ENCODE results near the gene FANCI.
"Not testable (repeated sequence)": the region's sequence is repeated elsewhere in the genome, so short reads cannot be mapped to it uniquely, and the experiment has no call there.

The FANCI gene

DNA sequence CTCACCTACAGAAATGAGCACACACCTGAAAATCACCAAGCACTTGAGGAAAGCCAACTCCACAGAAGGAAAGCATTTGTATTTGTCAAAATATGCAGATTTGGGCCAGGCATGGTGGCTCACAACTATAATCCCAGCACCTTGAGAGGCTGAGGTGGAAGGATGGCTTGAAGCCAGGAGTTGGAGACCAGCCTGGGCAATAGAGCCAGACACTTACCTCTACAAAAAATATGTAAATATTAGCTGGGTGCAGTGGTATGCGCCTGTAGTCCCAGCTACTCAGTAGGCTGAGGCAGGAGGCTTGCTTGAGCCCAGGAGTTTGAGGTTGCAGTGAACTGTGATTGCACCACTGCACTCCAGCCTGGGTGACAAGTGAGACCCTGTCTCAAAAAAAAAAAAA lies 34.7 kb upstream of the FANCI start:
- no peaks in the 10 kb centered on the region for H3K36me3 Mint-ChIP-seq (ENCODE audit: low read depth)
- H3K9me3 Mint-ChIP-seq, result no peaks in the 10 kb centered on the region
- peaks cover 34% of the 10 kb centered on the region for H3K4me1 Mint-ChIP-seq (ENCODE audit: low read depth)
- no peak overlapping the region for H3K4me3 Mint-ChIP-seq
- no peaks in the 10 kb centered on the region for H3K27me3 Mint-ChIP-seq
- H3K27ac Mint-ChIP-seq, result no peak overlapping the region

DNA sequence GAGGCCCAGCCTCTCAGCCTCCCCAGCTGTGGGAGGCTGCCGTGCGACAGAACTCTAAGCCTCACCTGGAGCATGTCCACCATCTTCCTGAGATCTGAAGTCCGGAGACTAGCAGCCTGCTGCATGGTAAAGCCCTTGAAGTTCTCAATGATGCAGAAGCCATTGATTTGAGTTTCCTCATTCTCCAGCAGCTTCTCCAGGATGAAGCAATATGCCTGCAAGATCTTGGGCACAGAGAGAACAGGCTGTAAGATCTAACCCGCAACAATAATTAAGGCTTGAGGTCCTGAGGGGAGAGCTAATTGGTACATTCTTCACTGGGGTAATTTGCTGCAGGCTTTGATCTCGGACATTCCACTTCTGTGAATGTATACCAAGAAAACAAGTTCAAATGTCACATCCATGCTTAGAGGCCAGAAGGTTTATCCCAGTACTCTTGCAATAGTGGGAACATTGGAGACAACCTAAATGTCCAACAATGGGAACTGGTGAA lies 32.1 kb upstream of the FANCI start:
- H3K27ac Mint-ChIP-seq, result no peak overlapping the region
- no peaks in the 10 kb centered on the region for H3K27me3 Mint-ChIP-seq
- H3K4me3 Mint-ChIP-seq, result no peak overlapping the region
- peaks cover 10% of the 10 kb centered on the region for H3K4me1 Mint-ChIP-seq (ENCODE audit: low read depth)
- H3K36me3 Mint-ChIP-seq (ENCODE audit: low read depth), result no peaks in the 10 kb centered on the region
- H3K9me3 Mint-ChIP-seq, result no peaks in the 10 kb centered on the region

GRCh38 chr15:89215627-89216026 lies 28.2 kb upstream of the FANCI start:
- Mint-ChIP-seq H3K9me3 (no peaks in the 10 kb centered on the region), H3K27ac (no peak overlapping the region), H3K27me3 (no peaks in the 10 kb centered on the region), H3K4me1 (ENCODE audit: low read depth) (no peaks in the 10 kb centered on the region), H3K36me3 (ENCODE audit: low read depth) (no peaks in the 10 kb centered on the region), H3K4me3 (no peak overlapping the region)

DNA sequence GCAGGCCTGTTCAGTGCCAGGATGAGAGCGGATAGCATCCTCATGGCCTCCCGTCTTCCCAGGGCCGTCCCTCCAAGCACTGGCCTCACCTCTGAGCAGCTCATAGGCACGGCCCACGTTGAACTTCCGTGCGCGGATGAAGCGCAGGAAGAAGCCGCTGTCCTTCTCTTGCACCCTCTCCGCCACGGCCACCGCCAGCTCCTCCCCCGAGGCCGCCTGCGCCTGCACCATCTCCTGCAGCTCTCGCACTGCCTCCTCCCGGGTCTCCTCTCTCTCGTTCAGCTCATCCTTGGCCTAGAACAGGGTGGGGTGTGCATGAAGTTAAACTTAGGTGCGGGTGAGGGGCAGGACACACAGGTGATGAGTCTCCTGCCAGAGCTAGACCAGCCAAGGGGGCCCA lies 26.7 kb upstream of the FANCI start:
- Mint-ChIP-seq H3K4me1 (ENCODE audit: low read depth) (no peaks in the 10 kb centered on the region), H3K4me3 (no peak overlapping the region), H3K36me3 (ENCODE audit: low read depth) (no peaks in the 10 kb centered on the region), H3K9me3 (no peaks in the 10 kb centered on the region), H3K27me3 (no peaks in the 10 kb centered on the region), H3K27ac (no peak overlapping the region)

- Mint-ChIP-seq H3K36me3 (ENCODE audit: low read depth) (no peaks in the 10 kb centered on the region), H3K9me3 (no peaks in the 10 kb centered on the region), H3K27me3 (peaks cover 3% of the 10 kb centered on the region), H3K4me1 (ENCODE audit: low read depth) (no peaks in the 10 kb centered on the region), H3K27ac (no peak overlapping the region), H3K4me3 (no peak overlapping the region)
These were observed 25.9 kb upstream of the FANCI start for GRCh38 chr15:89217686-89218376.

DNA sequence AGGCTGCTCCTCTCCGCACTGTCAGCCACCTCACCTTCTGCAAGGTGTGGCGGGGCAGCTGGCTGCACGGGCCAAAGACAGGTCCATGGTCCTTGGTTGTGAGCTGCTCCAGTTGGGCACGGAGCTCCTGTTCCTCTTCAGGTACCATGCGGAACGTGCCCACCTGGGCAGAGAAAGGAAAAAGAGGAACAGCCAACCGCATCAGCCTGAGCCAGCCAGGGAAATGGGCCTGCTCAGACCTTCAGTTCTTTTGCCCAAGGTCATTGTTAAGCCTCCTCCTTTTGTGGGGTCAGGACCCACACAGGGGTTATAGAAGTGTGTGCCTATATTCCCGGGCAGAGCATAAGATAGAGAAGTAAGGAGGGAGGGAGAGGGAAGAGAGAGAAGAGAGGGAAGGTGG lies 25.2 kb upstream of the FANCI start:
- Mint-ChIP-seq H3K4me1 (ENCODE audit: low read depth) (no peaks in the 10 kb centered on the region), H3K4me3 (no peak overlapping the region)

DNA sequence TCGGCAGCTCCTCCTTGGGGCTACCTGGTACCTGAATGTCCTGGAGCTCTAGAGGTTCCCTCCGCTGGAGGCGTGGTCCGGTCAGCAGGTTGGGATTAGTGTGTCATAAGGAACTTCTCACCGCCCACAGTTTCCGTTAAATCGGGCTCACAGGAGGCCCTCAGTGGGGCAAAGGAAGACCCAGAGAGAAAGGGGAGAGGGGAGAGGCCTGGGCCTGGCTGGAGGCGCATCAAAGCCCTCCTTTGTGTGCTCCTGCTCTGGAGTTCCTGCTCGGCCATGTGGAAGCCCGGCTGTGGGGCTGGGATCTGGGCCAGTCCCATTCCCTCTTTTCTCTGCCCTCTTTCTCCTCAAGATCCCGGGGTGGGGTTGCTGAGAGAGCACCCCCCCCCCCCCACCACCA lies 22.2 kb upstream of the FANCI start, which contains the start of gene RLBP1:
Gene RLBP1 (minus strand): TSS at position 37 of the 400 bp plus-strand sequence. CDS start 2,604 bp downstream, outside the sequence.
- Mint-ChIP-seq H3K36me3 (ENCODE audit: low read depth) (no peaks in the 10 kb centered on the region), H3K4me3 (no peak within 1 kb of the TSS), H3K4me1 (ENCODE audit: low read depth) (no peaks in the 10 kb centered on the region), H3K27ac (no peak within 1 kb of the TSS), H3K27me3 (peaks cover 4% of the 10 kb centered on the region), H3K9me3 (no peaks in the 10 kb centered on the region)

More for the DNA sequence above, 25.2 kb upstream of the FANCI start:
- Mint-ChIP-seq H3K27ac (no peak overlapping the region), H3K36me3 (ENCODE audit: low read depth) (no peaks in the 10 kb centered on the region), H3K9me3 (no peaks in the 10 kb centered on the region), H3K27me3 (peaks cover 4% of the 10 kb centered on the region)

DNA sequence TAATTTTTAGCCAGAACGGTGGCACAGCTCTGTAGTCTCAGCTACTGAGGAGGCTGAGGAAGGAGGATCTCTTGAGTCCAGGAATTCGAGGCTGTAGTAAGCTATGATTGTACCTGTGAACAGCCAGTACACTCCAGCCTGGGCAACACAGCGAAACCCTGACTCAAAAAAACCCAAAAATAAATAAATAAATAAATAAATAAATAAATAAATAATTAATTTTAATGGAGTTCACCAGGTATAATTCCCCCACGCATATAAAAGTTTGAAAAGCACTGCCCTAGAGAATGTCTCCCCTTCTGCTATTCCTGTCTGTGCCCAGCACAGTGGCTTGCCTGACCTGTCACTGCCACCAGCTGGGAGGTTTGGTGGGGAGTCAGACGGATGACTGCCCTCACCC lies 18.2 kb upstream of the FANCI start:
- no peak overlapping the region for H3K4me3 Mint-ChIP-seq
- peaks cover 13% of the 10 kb centered on the region for H3K27me3 Mint-ChIP-seq
- H3K27ac Mint-ChIP-seq, result no peak overlapping the region
- H3K4me1 Mint-ChIP-seq (ENCODE audit: low read depth), result peaks cover 8% of the 10 kb centered on the region
- no peaks in the 10 kb centered on the region for H3K36me3 Mint-ChIP-seq (ENCODE audit: low read depth)
- H3K9me3 Mint-ChIP-seq, result no peaks in the 10 kb centered on the region

DNA sequence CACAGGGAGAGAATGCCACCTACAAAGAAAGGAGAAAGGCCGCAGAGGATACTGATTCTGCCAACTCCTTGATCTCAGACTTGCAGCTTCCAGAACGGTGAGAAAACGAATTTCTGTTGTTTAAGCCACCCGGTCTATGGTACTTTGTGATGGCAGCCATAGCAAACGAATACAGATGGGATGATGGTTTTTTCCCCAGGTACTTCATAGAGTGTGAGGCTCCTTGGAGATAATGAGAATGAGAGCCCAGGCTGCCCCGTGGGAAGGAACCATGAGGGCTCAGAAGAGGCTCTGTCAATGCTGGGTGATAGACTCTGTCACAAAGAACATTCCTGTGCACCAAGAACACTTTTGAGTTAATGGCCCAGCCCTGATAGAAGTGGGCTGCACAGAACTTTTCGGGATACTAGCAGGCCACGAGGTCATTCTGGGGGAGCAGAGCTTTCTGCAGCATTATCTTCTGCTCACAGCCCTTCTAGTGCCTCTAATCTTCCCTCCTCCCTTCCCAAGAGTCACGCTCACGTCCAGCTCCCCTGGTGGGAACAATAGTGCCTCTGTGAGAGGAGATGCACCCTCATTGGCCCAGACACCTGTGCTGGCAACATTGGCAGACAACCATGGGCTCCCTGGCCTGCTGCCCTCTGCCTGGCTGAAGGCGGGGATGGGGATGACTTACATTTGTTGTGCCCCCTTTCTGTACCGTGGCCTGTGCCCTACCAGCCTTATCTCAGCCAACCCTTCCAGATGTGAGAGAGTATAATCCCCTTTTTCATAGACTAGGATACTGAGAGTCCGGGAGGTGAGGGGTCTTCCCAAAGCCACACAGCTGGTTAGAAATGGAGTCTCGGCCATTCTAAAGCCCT lies 17.2 kb upstream of the FANCI start:
- Mint-ChIP-seq H3K4me3 (no peak overlapping the region), H3K4me1 (ENCODE audit: low read depth) (peaks cover 12% of the 10 kb centered on the region), H3K9me3 (no peaks in the 10 kb centered on the region), H3K36me3 (ENCODE audit: low read depth) (no peaks in the 10 kb centered on the region), H3K27ac (no peak overlapping the region), H3K27me3 (peaks cover 13% of the 10 kb centered on the region)

DNA sequence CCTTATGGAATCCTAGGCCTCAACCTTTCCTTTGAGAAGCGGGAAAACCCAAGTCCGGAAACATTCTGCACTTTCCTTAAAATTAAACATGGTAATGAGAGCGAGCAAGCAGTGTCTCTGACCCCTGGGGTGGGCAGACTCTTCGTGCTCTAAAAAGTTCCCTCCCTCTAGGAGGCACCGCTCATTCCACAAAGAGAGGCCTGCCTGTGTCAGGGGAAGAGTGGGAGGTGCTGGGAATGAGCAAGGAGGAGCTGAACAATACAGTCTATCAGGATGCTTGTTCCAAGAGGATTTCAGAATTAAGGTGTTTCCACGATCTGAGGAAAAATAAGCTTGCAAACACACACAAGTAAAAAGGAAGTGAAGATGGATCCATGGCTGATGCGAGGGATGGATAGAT lies 16.4 kb upstream of the FANCI start:
- Mint-ChIP-seq H3K4me1 (ENCODE audit: low read depth) (peaks cover 12% of the 10 kb centered on the region), H3K27me3 (peaks cover 13% of the 10 kb centered on the region), H3K36me3 (ENCODE audit: low read depth) (no peaks in the 10 kb centered on the region), H3K27ac (no peak overlapping the region), H3K4me3 (no peak overlapping the region), H3K9me3 (no peaks in the 10 kb centered on the region)

DNA sequence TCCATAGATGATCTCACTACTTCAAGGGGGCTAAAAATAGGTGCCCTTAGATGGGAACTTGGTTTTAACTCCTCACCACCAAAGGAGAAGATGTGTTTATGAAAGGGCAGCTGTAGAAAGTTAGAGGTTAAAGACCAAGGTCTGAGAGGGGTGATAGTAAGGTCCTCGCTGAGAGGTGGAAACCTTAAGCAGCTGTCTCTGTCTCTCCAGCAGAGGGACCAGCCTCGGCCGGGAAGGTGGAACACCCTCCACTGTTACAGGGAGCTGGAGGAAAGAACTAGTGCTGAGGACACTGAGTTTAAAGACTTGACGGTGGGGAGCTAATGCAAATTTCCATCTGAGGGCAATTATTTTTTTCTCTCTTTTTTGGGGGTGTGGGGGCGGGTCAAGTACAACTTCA lies 13.5 kb upstream of the FANCI start:
- H3K4me3 Mint-ChIP-seq, result no peak overlapping the region
- H3K9me3 Mint-ChIP-seq, result no peaks in the 10 kb centered on the region

DNA sequence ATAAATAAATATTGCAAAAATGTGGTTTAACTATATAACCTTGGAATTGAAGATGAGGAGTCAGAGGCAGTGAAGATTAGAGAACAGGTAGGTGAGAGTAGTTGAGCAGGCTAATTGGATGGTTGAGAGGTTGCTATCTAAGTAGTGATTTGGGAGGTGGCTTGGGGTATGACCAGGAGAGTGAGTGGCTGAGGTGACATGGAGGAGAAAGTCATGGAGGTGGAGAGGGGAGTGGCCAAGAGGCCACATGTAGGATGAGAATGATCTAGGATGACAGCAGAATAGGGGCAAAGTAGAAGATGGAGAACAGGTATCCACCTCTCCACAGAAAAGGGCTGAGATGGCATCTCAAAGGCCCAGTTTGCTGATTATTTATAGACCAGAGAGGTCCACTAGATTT lies 11.9 kb upstream of the FANCI start:
- H3K36me3 Mint-ChIP-seq (ENCODE audit: low read depth), result no peaks in the 10 kb centered on the region
- H3K4me3 Mint-ChIP-seq, result no peak overlapping the region
- H3K4me1 Mint-ChIP-seq (ENCODE audit: low read depth), result peaks cover 12% of the 10 kb centered on the region
- no peaks in the 10 kb centered on the region for H3K9me3 Mint-ChIP-seq
- H3K27me3 Mint-ChIP-seq, result peaks cover 24% of the 10 kb centered on the region
- H3K27ac Mint-ChIP-seq, result no peak overlapping the region

More for the DNA sequence above, 13.5 kb upstream of the FANCI start:
- Mint-ChIP-seq H3K36me3 (ENCODE audit: low read depth) (no peaks in the 10 kb centered on the region), H3K4me1 (ENCODE audit: low read depth) (peaks cover 12% of the 10 kb centered on the region), H3K27ac (no peak overlapping the region), H3K27me3 (peaks cover 22% of the 10 kb centered on the region)

DNA sequence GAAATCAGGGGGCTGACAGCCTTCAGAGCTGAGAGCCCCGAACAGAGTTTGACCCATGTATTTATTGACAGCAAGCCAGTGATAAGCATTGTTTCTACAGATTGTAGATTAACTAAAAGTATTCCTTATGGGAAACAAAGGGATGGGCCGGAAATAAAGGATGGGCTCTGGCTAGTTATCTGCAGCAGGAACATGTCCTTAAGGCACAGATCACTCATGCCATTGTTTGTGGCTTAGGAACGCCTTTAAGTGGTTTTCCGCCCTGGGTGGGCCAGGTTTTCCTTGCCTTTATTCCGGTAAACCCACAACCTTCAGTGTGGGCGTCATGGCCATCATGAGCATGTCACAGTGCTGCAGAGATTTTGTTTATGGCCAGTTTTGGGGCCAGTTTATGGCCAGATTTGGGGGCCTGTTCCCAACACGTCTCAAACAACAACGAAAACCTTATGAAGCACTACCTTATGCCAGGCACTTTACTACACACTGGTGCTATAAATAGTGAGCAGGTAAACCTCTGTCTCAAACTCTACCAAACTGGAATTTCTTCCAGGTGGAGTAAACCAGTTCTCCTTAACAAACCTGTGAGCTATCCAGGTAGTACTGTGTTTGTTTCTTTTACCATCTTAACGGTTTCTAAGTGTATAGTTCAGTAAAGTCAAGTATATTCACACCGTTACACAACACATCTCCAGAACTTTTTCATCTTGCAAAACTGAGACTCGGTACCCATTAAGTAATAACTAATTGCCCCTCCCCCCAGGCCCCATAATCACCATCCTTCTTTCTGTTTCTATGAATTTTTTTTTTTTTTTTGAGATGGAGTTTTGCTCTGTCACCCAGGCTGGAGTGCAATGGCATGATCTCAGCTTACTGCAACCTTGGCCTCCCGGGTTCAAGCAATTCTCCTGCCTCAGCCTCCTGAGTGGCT lies 3.6 kb upstream of the FANCI start:
- H3K4me3 Mint-ChIP-seq, H3K9me3 Mint-ChIP-seq, H3K27ac Mint-ChIP-seq, H3K27me3 Mint-ChIP-seq: not testable (repeated sequence)
- Mint-ChIP-seq H3K36me3 (ENCODE audit: low read depth) (peaks cover 14% of the 10 kb centered on the region), H3K4me1 (ENCODE audit: low read depth) (peaks cover 22% of the 10 kb centered on the region)

- Mint-ChIP-seq H3K4me1 (ENCODE audit: low read depth) (peaks cover 43% of the 10 kb centered on the region), H3K27ac (peak overlapping the region; percentile 96), H3K4me3 (peak overlapping the region; percentile 97), H3K27me3 (peaks cover 5% of the 10 kb centered on the region), H3K36me3 (ENCODE audit: low read depth) (peaks cover 41% of the 10 kb centered on the region), H3K9me3 (no peaks in the 10 kb centered on the region)
These were observed 611 bp upstream of the FANCI start for GRCh38 chr15:89243046-89243690.

All from stimulated activated naive CD8-positive, alpha-beta T cell treated with anti-CD3 and anti-CD28 coated beads, Interleukin-15, Interleukin-2, amounts not matched to agents 100 ng/mL and 50 ng/mL, for 24 hours (primary cell).